KMS-11 (cell line): ENCODE results near the gene LIPE.

Source experiments
- H2AFZ ChIP-seq: fragments of 200-600 bp; sonication (generic); 2 replicates; pipeline ENCODE4 v1.6.1; 2016; ENCODE audit warnings: antibody characterized with exemption, mixed run types, low read depth
- H3K27ac ChIP-seq: fragments of 200-600 bp; sonication (generic); 2 replicates; pipeline ENCODE4 v1.6.1; 2016; ENCODE audit warnings: mild to moderate bottlenecking, mixed run types
- H3K27me3 ChIP-seq: fragments of 200-600 bp; sonication (generic); 2 replicates; pipeline ENCODE4 v1.6.1; 2017; ENCODE audit warnings: mild to moderate bottlenecking, low read depth, mixed run types, moderate library complexity; ENCODE audit not compliant: insufficient read depth
- H3K36me3 ChIP-seq: fragments of 200-600 bp; sonication (generic); 2 replicates; pipeline ENCODE4 v1.6.1; 2017; ENCODE audit warnings: mild to moderate bottlenecking, mixed run types; ENCODE audit not compliant: insufficient read depth
- H3K4me1 ChIP-seq: fragments of 200-600 bp; sonication (generic); 2 replicates; pipeline ENCODE4 v1.6.1; 2016; ENCODE audit warnings: mild to moderate bottlenecking, low read depth, mixed run types; ENCODE audit not compliant: poor library complexity, severe bottlenecking
- H3K4me2 ChIP-seq: fragments of 200-600 bp; sonication (generic); 2 replicates; pipeline ENCODE4 v1.7.0; 2016; ENCODE audit warnings: mild to moderate bottlenecking, mixed run types
- H3K4me3 ChIP-seq: fragments of 200-600 bp; sonication (generic); IDR thresholded peaks from 2 replicates; pipeline ENCODE4 v1.6.1; 2017; ENCODE audit warnings: low read depth, low read length, mixed read lengths; ENCODE audit not compliant: insufficient read depth
- H3K79me2 ChIP-seq: fragments of 200-600 bp; sonication (generic); 2 replicates; pipeline ENCODE4 v1.6.1; 2016; ENCODE audit warnings: low read depth, mixed run types; ENCODE audit not compliant: insufficient read depth
- H3K9ac ChIP-seq: fragments of 200-600 bp; sonication (generic); 2 replicates; pipeline ENCODE4 v1.6.1; 2016; ENCODE audit warnings: mild to moderate bottlenecking, mixed run types
- H4K20me1 ChIP-seq: fragments of 200-600 bp; sonication (generic); 2 replicates; pipeline ENCODE4 v1.6.1; 2016; ENCODE audit warnings: mild to moderate bottlenecking, mixed run types; ENCODE audit not compliant: insufficient read depth
- TF ChIP-seq, protein P1 (sequence below): fragments of 200-600 bp; sonication (generic); conservative IDR thresholded peaks from 2 replicates; pipeline ENCODE4 v1.6.1; 2017; ENCODE audit warnings: low read depth, mild to moderate bottlenecking, antibody characterized with exemption, low read length, moderate library complexity, mixed read lengths

Gene LIPE

DNA sequence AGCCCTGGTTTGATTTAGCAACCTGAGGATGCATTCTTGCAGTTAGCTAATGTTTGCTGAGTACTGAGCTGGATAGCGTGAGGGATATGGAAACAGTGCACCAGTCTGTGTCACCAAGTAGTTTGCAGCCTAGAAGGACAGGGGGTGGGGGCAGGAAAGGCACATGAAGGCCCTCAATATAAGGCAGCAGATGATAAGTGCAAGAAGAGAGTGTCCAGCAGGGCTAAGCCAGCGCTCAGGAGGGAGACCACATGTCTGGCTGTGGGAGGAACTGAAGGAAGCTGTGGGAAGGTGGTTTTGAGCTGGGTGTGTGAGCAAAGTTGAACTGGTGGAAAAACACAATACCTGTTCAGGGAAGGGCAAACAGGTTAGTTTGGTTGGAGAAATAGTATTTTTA is 13.9 kb upstream of the LIPE start:
- H3K9ac ChIP-seq, result no peak overlapping the region
- TF ChIP-seq, protein P1, sequence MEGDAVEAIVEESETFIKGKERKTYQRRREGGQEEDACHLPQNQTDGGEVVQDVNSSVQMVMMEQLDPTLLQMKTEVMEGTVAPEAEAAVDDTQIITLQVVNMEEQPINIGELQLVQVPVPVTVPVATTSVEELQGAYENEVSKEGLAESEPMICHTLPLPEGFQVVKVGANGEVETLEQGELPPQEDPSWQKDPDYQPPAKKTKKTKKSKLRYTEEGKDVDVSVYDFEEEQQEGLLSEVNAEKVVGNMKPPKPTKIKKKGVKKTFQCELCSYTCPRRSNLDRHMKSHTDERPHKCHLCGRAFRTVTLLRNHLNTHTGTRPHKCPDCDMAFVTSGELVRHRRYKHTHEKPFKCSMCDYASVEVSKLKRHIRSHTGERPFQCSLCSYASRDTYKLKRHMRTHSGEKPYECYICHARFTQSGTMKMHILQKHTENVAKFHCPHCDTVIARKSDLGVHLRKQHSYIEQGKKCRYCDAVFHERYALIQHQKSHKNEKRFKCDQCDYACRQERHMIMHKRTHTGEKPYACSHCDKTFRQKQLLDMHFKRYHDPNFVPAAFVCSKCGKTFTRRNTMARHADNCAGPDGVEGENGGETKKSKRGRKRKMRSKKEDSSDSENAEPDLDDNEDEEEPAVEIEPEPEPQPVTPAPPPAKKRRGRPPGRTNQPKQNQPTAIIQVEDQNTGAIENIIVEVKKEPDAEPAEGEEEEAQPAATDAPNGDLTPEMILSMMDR, result no peak
- H3K4me1 ChIP-seq, result no peaks in the 10 kb centered on the region
- no peaks in the 10 kb centered on the region for H3K27me3 ChIP-seq
- H2AFZ ChIP-seq, result no peak overlapping the region
- no peak overlapping the region for H3K4me2 ChIP-seq
- H4K20me1 ChIP-seq, result no peaks in the 10 kb centered on the region
- H3K4me3 ChIP-seq, result no peak overlapping the region
- no peak overlapping the region for H3K27ac ChIP-seq
- H3K36me3 ChIP-seq, result no peaks in the 10 kb centered on the region
- no peaks in the 10 kb centered on the region for H3K79me2 ChIP-seq

DNA sequence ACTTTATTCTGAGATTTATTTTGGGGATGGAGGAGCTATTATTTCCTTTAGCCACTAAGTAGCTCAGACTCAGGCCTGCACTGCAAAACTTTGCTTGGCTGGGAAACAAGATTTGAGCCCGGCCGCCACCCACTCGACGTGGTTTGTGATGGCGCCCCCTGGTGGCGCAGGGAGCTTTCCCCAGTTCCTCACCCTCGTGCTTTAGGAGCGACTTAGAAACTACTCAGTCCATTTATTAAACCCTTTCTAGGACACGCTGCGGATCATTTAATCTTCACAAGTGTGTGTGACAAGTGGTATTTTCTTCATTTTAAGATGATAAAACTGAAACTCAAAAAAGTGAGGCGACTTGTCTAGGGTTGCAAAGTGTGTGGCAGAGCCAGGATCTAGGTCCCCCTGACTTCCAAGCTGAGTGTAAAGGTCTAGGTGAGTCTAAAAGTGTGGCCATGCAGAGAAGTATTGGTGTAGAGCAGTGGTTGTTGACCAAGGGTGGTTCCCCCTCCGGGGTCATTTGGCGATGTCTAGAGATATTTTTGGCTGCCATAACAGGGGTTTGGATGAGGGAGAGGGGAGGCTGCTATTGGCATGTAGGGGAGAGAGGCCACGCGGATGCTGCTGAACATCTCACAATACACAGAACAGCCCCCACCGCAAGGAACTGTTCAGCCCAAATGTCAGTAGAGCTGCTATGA is 13.3 kb upstream of the LIPE start:
- Histone ChIP-seq H3K27ac (no peak overlapping the region), H3K27me3 (no peaks in the 10 kb centered on the region), H3K4me3 (no peak overlapping the region), H3K4me1 (no peaks in the 10 kb centered on the region), H3K4me2 (no peak overlapping the region), H4K20me1 (no peaks in the 10 kb centered on the region), H2AFZ (no peak overlapping the region), H3K79me2 (no peaks in the 10 kb centered on the region), H3K9ac (no peak overlapping the region), H3K36me3 (no peaks in the 10 kb centered on the region)
- TF ChIP-seq, protein P1, result peak; percentile 99

DNA sequence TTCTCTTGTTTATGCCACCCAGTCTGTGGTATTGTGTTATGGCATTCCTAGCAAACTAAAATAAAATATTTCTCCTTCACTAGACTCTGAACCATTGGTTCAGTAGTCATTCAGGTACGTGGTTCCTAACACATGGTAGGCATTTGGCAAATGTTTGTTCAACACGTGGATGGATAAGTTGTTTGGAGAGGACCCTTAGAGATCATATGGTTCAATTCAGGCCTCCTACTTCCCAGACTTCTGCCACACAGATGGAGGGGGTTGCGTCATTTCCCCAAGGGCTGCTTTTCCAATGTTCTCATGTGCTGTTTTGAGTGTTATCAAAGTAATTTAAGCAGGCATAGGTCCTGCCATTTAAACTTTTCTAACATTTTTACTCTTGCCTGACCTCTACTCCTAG is 8.8 kb upstream of the LIPE start:
- TF ChIP-seq, protein P1, result no peak
- Histone ChIP-seq H3K27me3 (no peaks in the 10 kb centered on the region), H2AFZ (no peak overlapping the region), H4K20me1 (no peaks in the 10 kb centered on the region), H3K4me2 (no peak overlapping the region), H3K4me1 (peaks cover 4% of the 10 kb centered on the region), H3K9ac (no peak overlapping the region), H3K36me3 (no peaks in the 10 kb centered on the region), H3K27ac (no peak overlapping the region), H3K4me3 (no peak overlapping the region), H3K79me2 (no peaks in the 10 kb centered on the region)

DNA sequence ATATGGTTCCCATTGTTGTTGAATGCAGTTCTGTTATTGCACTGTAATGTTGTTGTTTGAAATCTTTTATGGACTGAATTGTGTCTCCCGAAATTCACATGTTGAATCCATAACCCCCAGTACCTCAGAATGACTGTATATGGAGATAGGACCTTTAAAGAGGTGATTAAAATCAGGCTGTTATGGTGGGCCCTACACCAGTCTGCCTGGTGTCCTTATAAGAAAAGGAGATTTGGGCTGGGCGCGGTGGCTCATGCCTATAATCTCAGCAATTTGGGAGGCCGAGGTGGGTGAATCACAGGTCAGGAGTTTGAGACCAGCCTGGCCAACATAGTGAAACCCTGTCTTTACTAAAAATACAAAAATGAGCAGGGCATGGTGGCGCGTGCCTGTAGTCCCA is 8.1 kb upstream of the LIPE start:
- H3K36me3 ChIP-seq, result no peaks in the 10 kb centered on the region
- H3K4me3 ChIP-seq, result no peak overlapping the region
- H3K27ac ChIP-seq, result no peak overlapping the region
- H4K20me1 ChIP-seq, result no peaks in the 10 kb centered on the region
- no peaks in the 10 kb centered on the region for H3K79me2 ChIP-seq
- TF ChIP-seq, protein P1, result no peak
- H3K4me2 ChIP-seq, result no peak overlapping the region
- no peaks in the 10 kb centered on the region for H3K27me3 ChIP-seq
- H3K4me1 ChIP-seq, result peaks cover 4% of the 10 kb centered on the region
- H3K9ac ChIP-seq, result no peak overlapping the region
- no peak overlapping the region for H2AFZ ChIP-seq
